Naive thymus-derived CD4-positive, alpha-beta T cell (primary cell): ENCODE measurements around the gene ARMC8. TPM values are rescaled to one million over a fixed set of nuclear protein-coding genes. Genes with fewer than 3 reads are reported as not detected.

Experiments used
- ATAC-seq: fragments of 150-1000 bp; cut with Tn5 transposase; 2 replicates; pipeline ENCODE4 v1.10.0; 2021; ENCODE audit warnings: mild to moderate bottlenecking, moderate library complexity
- CTCF ChIA-PET: fragments of 350-600 bp; sonication (Branson Sonifier 250); formaldehyde crosslinking; loops from one replicate; lab custom pipeline; 2021; ENCODE audit warnings: antibody characterized with exemption; lab: Charles Lee
- POLR2A ChIA-PET: fragments of 350-600 bp; sonication (Branson Sonifier 250); formaldehyde crosslinking; loops from one replicate; lab custom pipeline; 2021; ENCODE audit warnings: antibody characterized with exemption, inconsistent platforms; lab: Charles Lee
- DNase-seq, 9 donors: peaks; one replicate each; pipeline versions ENCODE4 v3.0.0 to v3.0.0-alpha.2; 2020 to 2022; ENCODE audit warnings: mixed read lengths in 1 of 9
- H3K27ac ChIP-seq: one replicate; pipeline ENCODE4 v1.7.0; 2013; ENCODE audit warnings: mild to moderate bottlenecking, low read depth, low read length, moderate library complexity
- H3K27me3 ChIP-seq, 2 donors: one replicate each; pipeline ENCODE4 v1.7.0; 2013; ENCODE audit warnings: low read length in 2 of 2, mild to moderate bottlenecking in 2 of 2, moderate library complexity in 2 of 2; ENCODE audit not compliant: control insufficient read depth in 2 of 2, insufficient read depth in 2 of 2
- H3K36me3 ChIP-seq, 3 experiments: 1 replicate in 2 of 3; 2 replicates in 1 of 3; pipeline ENCODE4 v1.7.0; 2013; ENCODE audit warnings: low read length in 3 of 3, mild to moderate bottlenecking in 3 of 3, moderate library complexity in 1 of 3; ENCODE audit not compliant: insufficient read depth in 3 of 3, control insufficient read depth in 2 of 3
- H3K4me1 ChIP-seq, 2 donors: one replicate each; pipeline ENCODE4 v1.7.0; 2013; ENCODE audit warnings: low read length in 2 of 2, mild to moderate bottlenecking in 2 of 2, moderate library complexity in 1 of 2; ENCODE audit not compliant: control insufficient read depth in 2 of 2, insufficient read depth in 2 of 2
- H3K4me3 ChIP-seq: 2 replicates; pipeline ENCODE4 v1.7.0; 2013; ENCODE audit warnings: mild to moderate bottlenecking, low read length
- H3K9me3 ChIP-seq, 3 experiments: 1 replicate in 2 of 3; 2 replicates in 1 of 3; pipeline ENCODE4 v1.7.0; 2013; ENCODE audit warnings: low read length in 3 of 3; ENCODE audit not compliant: control insufficient read depth in 2 of 3
- H3K27ac Mint-ChIP-seq, 9 donors: one replicate each; pipeline ENCODE4 v1.8.0; 2020 to 2022; ENCODE audit warnings: mixed read lengths in 9 of 9, mild to moderate bottlenecking in 8 of 9, moderate library complexity in 5 of 9, inconsistent platforms in 2 of 9
- H3K27me3 Mint-ChIP-seq, 5 donors: one replicate each; pipeline ENCODE4 v1.8.0; 2021 to 2022; ENCODE audit warnings: mixed read lengths in 5 of 5, mild to moderate bottlenecking in 1 of 5
- H3K36me3 Mint-ChIP-seq, 5 donors: one replicate each; pipeline ENCODE4 v1.8.0; 2020 to 2022; ENCODE audit warnings: mixed read lengths in 5 of 5, mild to moderate bottlenecking in 3 of 5, inconsistent platforms in 1 of 5
- H3K4me1 Mint-ChIP-seq, 7 donors: one replicate each; pipeline ENCODE4 v1.8.0; 2020 to 2022; ENCODE audit warnings: mixed read lengths in 7 of 7, mild to moderate bottlenecking in 3 of 7, inconsistent platforms in 1 of 7
- H3K4me3 Mint-ChIP-seq, 10 donors: one replicate each; pipeline ENCODE4 v1.8.0; 2020 to 2022; ENCODE audit warnings: mild to moderate bottlenecking in 10 of 10, mixed read lengths in 10 of 10, moderate library complexity in 6 of 10, inconsistent platforms in 2 of 10
- H3K9me3 Mint-ChIP-seq, 11 donors: one replicate each; pipeline ENCODE4 v1.8.0; 2020 to 2022; ENCODE audit warnings: mixed read lengths in 11 of 11, mild to moderate bottlenecking in 4 of 11, inconsistent platforms in 1 of 11, moderate library complexity in 1 of 11
- intact Hi-C, 2 donors: fragments of 100-400 bp; cut with micrococcal nuclease; formaldehyde crosslinking; loops; one replicate each; pipeline ENCODE4 v1.15.1; 2023
- polyA plus RNA-seq, 2 donors: library from polyadenylated mRNA; unstranded; fragments of 300-500 nt; fragmentation: Illumina TruSeq; gene quantifications; one replicate each; pipeline ENCODE4 v1.2.3, GENCODE V29; 2021
- total RNA-seq, 6 experiments: library from RNA in 5 of 6; stranded (reverse) in 5 of 6; gene quantifications; 1 replicate in 5 of 6; 2 replicates in 1 of 6; pipeline ENCODE4 v1.2.3 and lab custom pipeline; 2021 to 2026

ARMC8 gene
- total and polyA plus RNA-seq, 7 experiments from 2014 or later: 43.3 to 72.3 (median 65.2) TPM

DNA sequence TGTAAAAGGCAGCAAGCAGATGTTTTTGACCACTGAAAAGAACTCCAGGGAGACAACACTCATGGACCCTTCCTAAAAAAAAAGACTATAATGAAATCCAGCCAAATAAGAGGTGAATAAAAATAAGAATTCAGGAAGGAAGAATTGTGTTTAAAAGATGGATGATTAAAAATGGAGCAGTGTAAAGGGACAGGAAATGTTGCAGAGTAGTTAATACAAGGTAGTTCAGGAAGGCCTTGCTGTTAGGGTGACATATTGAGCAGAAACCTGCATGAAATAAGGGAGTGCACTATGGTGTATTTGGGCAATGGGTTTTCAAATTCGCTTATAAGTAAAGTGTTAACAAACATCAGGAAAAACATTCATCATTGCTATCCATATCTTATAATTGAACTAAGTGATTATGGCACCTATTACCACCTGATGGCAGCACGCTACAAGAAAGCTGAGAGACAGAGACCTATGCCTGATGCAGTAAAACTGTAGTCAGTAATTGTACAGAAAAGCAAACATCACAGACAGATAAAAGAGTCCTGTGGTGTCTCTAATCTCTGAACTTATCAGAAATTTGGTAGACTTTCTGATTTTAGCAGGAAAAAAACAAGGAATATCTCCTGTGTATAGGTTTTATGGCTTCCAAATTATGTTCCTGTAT lies 6.6 kb upstream of the ARMC8 start:
- POLR2A ChIA-PET: no interaction called here
- Histone ChIP-seq H3K36me3 (no peaks in the 10 kb centered on the region), H3K4me1 (no peaks in the 10 kb centered on the region), H3K27ac (no peak overlapping the region), H3K27me3 (no peaks in the 10 kb centered on the region), H3K4me3 (no peak overlapping the region), H3K9me3 (no peaks in the 10 kb centered on the region)
- intact Hi-C loops: loop anchor here (1.0 to 10.0 kb wide), 11 partner anchors 46 to 1986 kb away; partner anchors contain the start of genes CEP70 (in 1 of the 2), MRAS (in 1 of the 2), MSL2 (in 1 of the 2) and NME9 (in 1 of the 2)
- Mint-ChIP-seq H3K4me3 (no peak overlapping the region), H3K27ac (no peak overlapping the region), H3K36me3 (no peaks in the 10 kb centered on the region), H3K9me3 (no peaks in the 10 kb centered on the region), H3K4me1 (peaks cover 0 to 13% (median 5%) of the 10 kb centered on the region in 7 donors), H3K27me3 (peaks cover 0 to 32% (median 9%) of the 10 kb centered on the region in 5 donors)
- DNase-seq: peak in 7 of 9 donors; percentile 16 to 53 (median 38)
- peak; percentile 95 for ATAC-seq
- CTCF ChIA-PET: no interaction called here

DNA sequence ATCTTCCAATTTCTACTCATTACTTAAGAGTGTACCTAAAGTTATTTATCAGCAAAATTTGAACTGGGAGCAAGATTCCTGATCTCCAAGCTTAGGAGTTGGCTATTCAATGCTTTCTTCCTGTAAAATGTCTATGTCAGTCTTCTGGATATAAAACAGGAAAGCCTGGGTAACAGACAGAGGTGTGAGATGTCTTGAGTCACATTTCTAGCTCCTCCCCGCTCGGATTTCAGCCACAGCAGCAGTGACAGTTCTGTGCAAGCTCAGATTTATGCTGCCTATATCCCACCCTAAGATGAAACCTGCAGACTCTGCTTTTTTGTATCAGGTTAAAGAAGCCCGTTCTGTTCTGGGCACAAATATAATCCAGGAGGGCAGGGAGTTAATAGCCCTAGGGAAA lies 2.1 kb upstream of the ARMC8 start:
- Histone ChIP-seq H3K4me1 (peaks cover 13 to 24% of the 10 kb centered on the region in 2 donors), H3K27me3 (no peaks in the 10 kb centered on the region), H3K4me3 (no peak overlapping the region), H3K36me3 (peaks cover 0 to 7% (median 0%) of the 10 kb centered on the region in 3 experiments), H3K27ac (no peak overlapping the region), H3K9me3 (no peaks in the 10 kb centered on the region)
- DNase-seq (no peak), ATAC-seq (no peak)
- Mint-ChIP-seq H3K4me3 (peak overlapping the region in 1 of 10 donors; percentile 12), H3K4me1 (peaks cover 18 to 40% (median 33%) of the 10 kb centered on the region in 7 donors), H3K27ac (no peak overlapping the region), H3K36me3 (peaks cover 0 to 6% (median 4%) of the 10 kb centered on the region in 5 donors), H3K27me3 (peaks cover 0 to 24% (median 9%) of the 10 kb centered on the region in 5 donors), H3K9me3 (no peaks in the 10 kb centered on the region)
- intact Hi-C loops: loop anchor here (5.0 to 10.0 kb wide), 9 partner anchors 42 to 1990 kb away; partner anchors contain the start of genes MRPS22 (in 2 of the 2), PIK3CB (in 2 of the 2), STAG1 (in 2 of the 2) and MSL2 (in 1 of the 2)
- ChIA-PET CTCF (no interaction called here), POLR2A (interaction anchor here (0.7 to 4.0 kb wide), 3 partner anchors 9 to 146 kb away, joined by 3 to 46 read pairs (median 5); partner anchors contain the start of gene DBR1)

DNA sequence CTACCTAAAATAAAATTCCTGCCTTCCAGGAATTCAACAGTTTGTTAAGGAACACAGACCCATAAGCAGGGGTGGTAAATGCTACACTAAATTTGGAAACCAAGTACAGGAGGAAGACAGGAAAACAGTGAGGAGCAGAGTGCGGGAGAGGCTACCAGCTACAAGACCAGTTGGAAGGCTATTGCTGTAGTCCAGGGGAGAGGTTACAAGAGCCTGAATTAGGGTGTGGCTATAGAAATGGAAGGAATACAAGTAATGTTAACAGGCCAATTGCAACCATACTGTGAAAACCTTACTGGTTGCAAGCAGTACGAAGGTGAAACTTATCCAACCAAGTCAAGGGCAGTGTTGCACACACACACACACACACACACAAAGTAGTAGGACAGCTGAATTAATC lies 880 bp upstream of the ARMC8 start:
- peaks cover 0 to 9% (median 4%) of the 10 kb centered on the region in 5 donors for H3K36me3 Mint-ChIP-seq
- peaks cover 0 to 24% (median 9%) of the 10 kb centered on the region in 5 donors for H3K27me3 Mint-ChIP-seq
- no peaks in the 10 kb centered on the region for H3K9me3 Mint-ChIP-seq
- peak overlapping the region in 8 of 9 donors; percentile 38 to 96 (median 92) for H3K27ac Mint-ChIP-seq
- intact Hi-C loops: loop anchor here (2.0 to 10.0 kb wide), 11 partner anchors 41 to 1991 kb away; partner anchors contain the start of genes MRPS22 (in 2 of the 2), PIK3CB (in 2 of the 2), STAG1 (in 2 of the 2) and CEP70 (in 1 of the 2)
- ATAC-seq (no peak), DNase-seq (no peak)
- H3K4me3 ChIP-seq: peak overlapping the region; percentile 98
- peaks cover 26 to 48% (median 39%) of the 10 kb centered on the region in 7 donors for H3K4me1 Mint-ChIP-seq
- peaks cover 0 to 7% (median 0%) of the 10 kb centered on the region in 3 experiments for H3K36me3 ChIP-seq
- no peaks in the 10 kb centered on the region for H3K27me3 ChIP-seq
- no peaks in the 10 kb centered on the region for H3K9me3 ChIP-seq
- H3K4me1 ChIP-seq: peaks cover 13 to 24% of the 10 kb centered on the region in 2 donors
- ChIA-PET POLR2A (interaction anchor here (1.4 to 4.0 kb wide), 5 partner anchors 12 to 1157 kb away, joined by 3 to 46 read pairs (median 6); partner anchors contain the start of genes CEP70 and DBR1), CTCF (interaction anchor here (0.7 to 1.4 kb wide), 2 partner anchors 142 kb away, joined by 3 to 7 read pairs; no protein-coding TSS in a partner anchor)
- H3K27ac ChIP-seq: peak overlapping the region; percentile 86
- H3K4me3 Mint-ChIP-seq: peak overlapping the region; percentile 63 to 99 (median 96)

DNA sequence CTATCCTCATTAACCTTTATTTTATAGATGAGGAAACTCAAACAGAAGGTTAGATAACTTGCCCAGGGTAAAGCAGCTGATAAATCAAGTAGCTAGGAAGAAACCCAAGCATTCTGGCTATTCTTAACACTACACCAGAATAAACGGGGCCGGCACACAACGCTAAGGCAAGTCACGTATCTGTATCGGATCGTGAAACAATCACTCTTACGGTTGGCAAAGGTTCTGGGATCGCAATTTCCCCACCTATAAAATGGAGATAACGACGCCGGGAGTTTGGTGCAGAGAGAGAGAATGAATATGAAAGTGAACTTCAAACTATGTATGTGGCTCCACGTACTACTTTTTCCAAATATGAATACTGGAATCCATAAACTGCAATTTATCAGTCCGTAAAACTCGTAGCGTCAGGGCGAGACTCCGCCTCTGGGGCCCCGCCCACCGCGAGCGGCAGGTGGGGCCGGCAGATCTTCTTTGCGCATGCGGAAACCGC lies 252 bp upstream of the ARMC8 start:
- peaks cover 32 to 54% (median 45%) of the 10 kb centered on the region in 7 donors for H3K4me1 Mint-ChIP-seq
- H3K36me3 Mint-ChIP-seq: peaks cover 0 to 15% (median 10%) of the 10 kb centered on the region in 5 donors
- intact Hi-C loops: loop anchor here (1.0 to 10.0 kb wide), 14 partner anchors 13 to 1992 kb away; partner anchors contain the start of genes DBR1 (in 2 of the 2), MRPS22 (in 2 of the 2), NME9 (in 2 of the 2) and PIK3CB (in 2 of the 2)
- peak overlapping the region; percentile 86 for H3K27ac ChIP-seq
- ATAC-seq: peak; percentile 96
- peaks cover 13 to 24% of the 10 kb centered on the region in 2 donors for H3K4me1 ChIP-seq
- DNase-seq: peak; percentile 83 to 91 (median 87)
- ChIA-PET CTCF (interaction anchor here (0.6 to 1.4 kb wide), 3 partner anchors 139 to 142 kb away, joined by 3 to 7 read pairs (median 4); no protein-coding TSS in a partner anchor), POLR2A (interaction anchor here (0.6 to 4.0 kb wide), 7 partner anchors 12 to 1877 kb away, joined by 3 to 46 read pairs (median 4); partner anchors contain the start of genes CEP70 and DBR1)
- peaks cover 0 to 7% (median 0%) of the 10 kb centered on the region in 3 experiments for H3K36me3 ChIP-seq
- H3K27me3 ChIP-seq: no peaks in the 10 kb centered on the region
- H3K27ac Mint-ChIP-seq: peak overlapping the region; percentile 92 to 96 (median 93)
- peak overlapping the region; percentile 89 to 99 (median 97) for H3K4me3 Mint-ChIP-seq
- peak overlapping the region; percentile 98 for H3K4me3 ChIP-seq
- peaks cover 0 to 19% (median 9%) of the 10 kb centered on the region in 5 donors for H3K27me3 Mint-ChIP-seq
- H3K9me3 ChIP-seq: no peaks in the 10 kb centered on the region
- no peaks in the 10 kb centered on the region for H3K9me3 Mint-ChIP-seq

DNA sequence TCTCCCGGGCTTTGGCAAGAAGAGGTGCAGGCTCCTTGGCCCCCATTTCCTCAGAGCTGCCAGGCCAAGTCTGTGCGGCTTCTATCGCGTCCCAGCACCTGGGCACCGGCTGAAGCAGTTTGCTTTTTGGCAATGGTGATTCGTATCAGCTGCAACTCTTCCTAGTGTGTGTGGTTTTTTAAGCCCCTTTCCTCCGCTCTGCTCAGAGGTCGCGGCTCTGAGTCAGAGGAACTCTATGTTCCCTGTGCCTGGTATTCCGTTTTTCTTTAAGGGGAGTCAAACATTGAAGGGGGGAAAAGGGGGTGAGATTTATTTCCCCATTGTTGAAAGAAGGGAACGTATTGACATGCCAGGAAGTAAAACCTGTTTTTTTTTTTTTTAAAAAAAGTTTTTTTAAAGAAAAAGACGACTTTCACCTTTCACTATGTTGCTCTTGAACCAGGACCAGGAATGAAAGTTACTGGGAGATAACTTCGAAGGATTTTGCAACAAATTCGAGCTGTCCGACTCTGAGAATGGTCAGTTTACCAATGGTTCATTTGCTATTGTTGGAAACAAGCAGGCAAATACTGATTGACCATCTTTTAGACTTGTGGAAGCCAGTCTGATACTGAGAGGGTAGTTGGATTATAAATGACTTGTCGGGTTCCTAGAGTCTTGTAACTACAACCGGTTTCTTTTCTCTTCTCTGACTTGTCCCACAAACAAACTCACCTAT lies 1.1 kb downstream of the ARMC8 start:
- no peaks in the 10 kb centered on the region for H3K9me3 Mint-ChIP-seq
- peaks cover 0 to 11% (median 0%) of the 10 kb centered on the region in 3 experiments for H3K36me3 ChIP-seq
- peak overlapping the region; percentile 86 for H3K27ac ChIP-seq
- peaks cover 0 to 16% (median 10%) of the 10 kb centered on the region in 5 donors for H3K36me3 Mint-ChIP-seq
- no peaks in the 10 kb centered on the region for H3K9me3 ChIP-seq
- H3K4me1 Mint-ChIP-seq: peaks cover 32 to 59% (median 45%) of the 10 kb centered on the region in 7 donors
- no peaks in the 10 kb centered on the region for H3K27me3 ChIP-seq
- DNase-seq: peak in 4 of 9 donors; percentile 19 to 30 (median 22)
- peaks cover 13 to 24% of the 10 kb centered on the region in 2 donors for H3K4me1 ChIP-seq
- H3K27me3 Mint-ChIP-seq: peaks cover 0 to 17% (median 9%) of the 10 kb centered on the region in 5 donors
- intact Hi-C loops: loop anchor here (5.0 to 10.0 kb wide), 9 partner anchors 39 to 1993 kb away; partner anchors contain the start of genes MRPS22 (in 2 of the 2), PIK3CB (in 2 of the 2), STAG1 (in 2 of the 2) and MSL2 (in 1 of the 2)
- ChIA-PET CTCF (interaction anchor here (0.6 kb wide), 1 partner anchor 13 kb away, joined by 3 read pairs; the partner anchor contains the start of gene DBR1), POLR2A (interaction anchor here (0.6 to 4.0 kb wide), 5 partner anchors 14 to 405 kb away, joined by 3 to 46 read pairs (median 4); partner anchors contain the start of genes CEP70 and DBR1)
- peak; percentile 9 for ATAC-seq
- H3K4me3 ChIP-seq: peak overlapping the region; percentile 98
- peak overlapping the region; percentile 89 to 99 (median 97) for H3K4me3 Mint-ChIP-seq
- peak overlapping the region; percentile 92 to 96 (median 94) for H3K27ac Mint-ChIP-seq
